Astrocyte of the cerebellum (primary cell): ENCODE results near the gene SS18L1.

Experiments used
- DNase-seq: peaks from one replicate; pipeline ENCODE4 v3.0.0-alpha.2; 2011; ENCODE audit warnings: low read depth
- H3K4me3 ChIP-seq: 2 replicates; pipeline ENCODE4 v1.5.1; 2011; ENCODE audit warnings: mild to moderate bottlenecking, low read depth, low read length, moderate library complexity
- in situ Hi-C: cut with HindIII; loops from 2 replicates; pipeline ENCODE4 v1.10.0; 2017; ENCODE audit warnings: low sequenced_read_pairs
- TF ChIP-seq, protein P1 (sequence below): IDR thresholded peaks from 2 replicates; pipeline ENCODE4 v1.5.1; 2012; ENCODE audit warnings: low read length, low read depth, moderate library complexity, mild to moderate bottlenecking; ENCODE audit errors: missing control alignments

The SS18L1 gene

DNA sequence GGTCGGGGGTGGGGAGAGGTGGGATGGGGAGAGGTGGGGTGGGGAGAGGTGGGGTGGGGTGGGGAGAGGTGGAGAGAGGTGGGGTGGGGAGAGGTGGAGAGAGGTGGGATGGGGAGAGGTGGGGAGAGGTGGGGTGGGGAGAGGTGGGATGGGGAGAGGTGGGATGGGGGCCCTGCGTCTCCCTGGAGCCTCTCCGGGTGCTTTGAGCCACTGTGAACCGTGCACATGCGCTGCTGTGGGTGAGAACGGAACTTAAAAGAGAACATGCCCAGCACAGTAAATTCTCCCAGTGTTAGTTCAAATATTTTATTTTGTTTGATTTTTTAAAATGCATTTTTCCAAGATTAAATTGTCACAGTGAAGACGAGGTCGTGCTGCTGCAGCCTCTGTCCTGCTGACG is 16.7 kb downstream of the SS18L1 start:
- TF ChIP-seq, protein P1, sequence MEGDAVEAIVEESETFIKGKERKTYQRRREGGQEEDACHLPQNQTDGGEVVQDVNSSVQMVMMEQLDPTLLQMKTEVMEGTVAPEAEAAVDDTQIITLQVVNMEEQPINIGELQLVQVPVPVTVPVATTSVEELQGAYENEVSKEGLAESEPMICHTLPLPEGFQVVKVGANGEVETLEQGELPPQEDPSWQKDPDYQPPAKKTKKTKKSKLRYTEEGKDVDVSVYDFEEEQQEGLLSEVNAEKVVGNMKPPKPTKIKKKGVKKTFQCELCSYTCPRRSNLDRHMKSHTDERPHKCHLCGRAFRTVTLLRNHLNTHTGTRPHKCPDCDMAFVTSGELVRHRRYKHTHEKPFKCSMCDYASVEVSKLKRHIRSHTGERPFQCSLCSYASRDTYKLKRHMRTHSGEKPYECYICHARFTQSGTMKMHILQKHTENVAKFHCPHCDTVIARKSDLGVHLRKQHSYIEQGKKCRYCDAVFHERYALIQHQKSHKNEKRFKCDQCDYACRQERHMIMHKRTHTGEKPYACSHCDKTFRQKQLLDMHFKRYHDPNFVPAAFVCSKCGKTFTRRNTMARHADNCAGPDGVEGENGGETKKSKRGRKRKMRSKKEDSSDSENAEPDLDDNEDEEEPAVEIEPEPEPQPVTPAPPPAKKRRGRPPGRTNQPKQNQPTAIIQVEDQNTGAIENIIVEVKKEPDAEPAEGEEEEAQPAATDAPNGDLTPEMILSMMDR: no peak
- in situ Hi-C loops: no loop called here
- H3K4me3 ChIP-seq: no peak overlapping the region
- no peak for DNase-seq

DNA sequence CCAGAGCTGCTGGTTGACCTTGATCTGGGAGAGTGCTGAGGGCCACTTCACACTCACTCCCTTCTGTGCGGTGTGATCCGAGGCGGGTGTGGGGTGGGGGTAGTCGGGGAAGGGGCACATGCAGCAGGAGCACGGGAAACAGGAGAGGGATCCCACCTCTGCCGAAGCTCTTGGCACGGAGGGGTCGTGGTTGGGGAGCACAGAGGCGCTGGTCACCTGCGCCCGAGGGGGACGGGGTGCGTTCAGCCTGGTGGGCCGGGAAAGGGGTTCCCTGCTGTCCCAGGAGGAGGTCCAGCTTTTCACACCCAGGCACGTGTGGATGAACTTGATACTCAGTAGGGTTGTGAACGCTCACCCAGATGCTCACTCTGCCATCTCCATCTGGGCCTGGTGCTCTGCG is 17.3 kb downstream of the SS18L1 start:
- no peak overlapping the region for H3K4me3 ChIP-seq
- in situ Hi-C loops: no loop called here
- TF ChIP-seq, protein P1: no peak
- no peak for DNase-seq

DNA sequence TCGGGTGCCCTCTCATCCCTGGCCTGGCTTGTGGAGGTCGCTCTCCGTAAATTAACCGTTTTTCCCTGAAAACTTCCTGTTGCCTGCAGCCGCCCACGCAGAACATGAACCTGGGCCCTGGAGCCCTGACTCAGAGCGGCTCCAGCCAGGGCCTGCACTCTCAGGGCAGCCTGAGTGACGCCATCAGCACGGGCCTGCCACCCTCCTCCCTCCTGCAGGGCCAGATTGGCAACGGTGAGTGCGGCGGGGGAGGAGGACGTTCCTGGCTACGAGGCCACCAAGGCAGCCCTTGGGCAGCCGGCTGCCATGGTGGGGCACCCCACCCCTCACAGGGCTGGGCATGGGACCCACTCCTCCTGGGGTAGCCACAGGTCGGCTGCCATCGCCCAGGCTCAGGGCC is 17.8 kb downstream of the SS18L1 start:
- DNase-seq: no peak
- TF ChIP-seq, protein P1: no peak
- no peak overlapping the region for H3K4me3 ChIP-seq
- in situ Hi-C loops: no loop called here

DNA sequence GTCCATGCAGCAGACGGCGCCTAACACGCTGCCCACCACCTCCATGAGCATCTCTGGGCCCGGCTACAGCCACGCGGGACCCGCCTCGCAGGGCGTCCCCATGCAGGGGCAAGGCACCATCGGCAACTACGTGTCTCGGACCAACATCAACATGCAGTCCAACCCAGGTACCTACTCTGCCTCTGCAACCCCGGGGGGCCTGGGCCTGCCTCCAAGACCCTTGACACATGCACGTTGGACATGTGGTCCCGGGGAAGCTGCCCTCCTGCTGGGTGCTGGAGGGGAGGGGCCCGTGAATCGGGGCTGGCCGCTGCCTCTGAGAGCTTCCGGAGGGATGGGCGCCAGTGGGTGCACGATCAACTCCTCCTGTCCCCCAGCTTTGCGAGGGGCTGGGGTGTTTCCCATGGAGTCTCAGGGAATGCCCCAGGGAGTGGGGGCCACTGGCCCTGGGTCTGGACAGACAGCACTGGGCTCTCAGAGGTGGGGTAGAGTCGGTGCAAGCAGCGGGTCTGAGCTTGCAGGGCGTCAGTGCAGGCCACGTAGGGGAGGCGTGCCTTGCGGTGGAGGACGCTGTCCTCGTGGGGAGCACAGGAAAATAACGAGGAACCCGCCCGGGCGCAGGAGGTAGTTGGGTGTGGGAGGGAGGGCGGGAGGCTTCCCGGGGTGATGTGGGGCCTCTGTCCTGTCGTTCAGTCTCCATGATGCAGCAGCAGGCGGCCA is 19.4 kb downstream of the SS18L1 start:
- in situ Hi-C loops: no loop called here
- TF ChIP-seq, protein P1: no peak
- no peak for DNase-seq
- H3K4me3 ChIP-seq: no peak overlapping the region

DNA sequence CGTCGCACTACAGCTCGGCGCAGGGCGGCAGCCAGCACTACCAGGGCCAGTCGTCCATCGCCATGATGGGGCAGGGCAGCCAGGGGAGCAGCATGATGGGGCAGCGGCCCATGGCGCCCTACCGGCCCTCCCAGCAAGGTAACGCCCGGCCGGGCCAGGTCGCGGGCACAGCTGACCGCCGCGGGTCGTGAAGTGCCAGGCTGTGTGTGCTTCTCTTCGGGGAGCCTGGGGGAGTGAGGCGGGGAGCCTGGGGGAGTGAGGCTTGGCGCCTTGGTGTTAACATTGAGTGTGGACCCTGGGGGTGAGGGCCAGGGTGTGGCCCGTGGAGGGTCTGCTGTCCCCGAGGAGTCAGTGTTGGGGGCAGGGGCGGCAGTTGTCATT is 19.9 kb downstream of the SS18L1 start:
- no peak for DNase-seq
- TF ChIP-seq, protein P1: no peak
- no peak overlapping the region for H3K4me3 ChIP-seq
- in situ Hi-C loops: no loop called here

DNA sequence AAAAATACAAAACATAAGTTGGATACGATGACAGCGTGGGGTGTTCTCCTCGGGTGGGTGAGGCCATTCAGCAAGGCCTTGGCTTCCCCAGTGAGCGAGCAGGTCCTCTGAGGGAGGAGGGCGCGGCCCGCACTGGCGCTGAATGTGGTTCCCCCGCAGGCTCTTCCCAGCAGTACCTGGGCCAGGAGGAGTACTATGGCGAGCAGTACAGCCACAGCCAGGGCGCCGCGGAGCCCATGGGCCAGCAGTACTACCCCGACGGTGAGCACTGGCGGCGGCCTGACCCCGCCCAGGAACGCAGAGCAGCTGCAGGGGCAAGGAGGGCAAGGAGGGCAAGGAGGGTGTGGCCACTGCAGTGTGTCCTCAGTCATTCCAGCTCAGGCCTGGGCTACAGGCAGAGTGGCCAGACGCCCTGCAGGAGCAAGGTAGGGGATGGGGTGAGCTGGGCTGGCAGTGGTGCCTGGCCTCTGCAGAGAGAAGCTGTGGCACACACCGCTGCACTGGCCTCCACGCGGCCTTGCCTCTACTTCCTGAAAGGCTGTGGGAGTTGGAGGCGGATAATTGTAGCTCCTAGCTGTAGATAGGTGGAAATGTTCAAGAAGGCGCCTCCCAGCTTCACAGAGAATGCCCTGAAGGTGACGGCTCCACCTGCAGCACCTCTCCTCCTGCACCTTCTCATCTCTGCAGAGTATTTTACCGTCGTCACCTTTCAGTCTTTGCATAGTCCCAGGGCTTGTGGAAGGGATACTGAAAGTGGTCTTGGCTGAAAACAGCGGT is 20.6 kb downstream of the SS18L1 start:
- TF ChIP-seq, protein P1: no peak
- no peak overlapping the region for H3K4me3 ChIP-seq
- in situ Hi-C loops: no loop called here
- no peak for DNase-seq
